HG02870 (cell line): Measurements from ENCODE around the gene NPHP4.

Experiments used
- ATAC-seq: cut with Tn5 transposase; IDR thresholded peaks from one replicate; pipeline ENCODE4 v1.9.1; 2021; ENCODE audit warnings: mild to moderate bottlenecking, moderate library complexity; ENCODE audit not compliant: unreplicated experiment

Gene NPHP4

DNA sequence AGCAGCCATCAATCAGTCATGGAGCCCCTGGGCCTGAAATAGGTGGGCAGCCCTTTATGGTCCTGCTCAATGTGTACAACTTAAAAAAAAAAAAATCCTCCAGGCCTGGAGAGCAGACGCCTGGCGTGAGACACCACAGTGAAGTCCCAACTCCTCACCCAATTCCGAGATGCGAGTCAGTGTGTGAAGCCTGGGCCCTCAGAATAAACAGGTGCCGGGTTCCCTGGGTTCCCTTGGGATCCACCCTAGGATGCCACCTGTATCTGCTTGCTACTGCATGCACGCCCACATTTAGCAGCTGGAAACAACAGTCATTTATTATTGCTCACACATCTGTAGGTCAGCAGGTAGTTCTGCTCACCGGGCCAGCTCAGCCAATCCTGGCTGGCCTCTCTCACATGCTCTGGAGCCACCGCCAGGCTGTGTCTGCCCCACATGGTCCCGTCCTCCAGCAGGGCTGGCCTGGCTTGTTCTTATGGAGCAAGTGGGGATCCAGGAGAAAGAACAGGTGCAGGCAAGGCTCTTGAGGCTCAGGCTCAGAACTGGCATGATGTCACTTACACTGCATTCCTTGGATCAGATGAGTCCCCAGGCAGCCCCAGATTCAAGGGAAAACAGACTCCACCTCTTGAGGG is 172.7 kb downstream of the NPHP4 start:
- ATAC-seq: no peak

DNA sequence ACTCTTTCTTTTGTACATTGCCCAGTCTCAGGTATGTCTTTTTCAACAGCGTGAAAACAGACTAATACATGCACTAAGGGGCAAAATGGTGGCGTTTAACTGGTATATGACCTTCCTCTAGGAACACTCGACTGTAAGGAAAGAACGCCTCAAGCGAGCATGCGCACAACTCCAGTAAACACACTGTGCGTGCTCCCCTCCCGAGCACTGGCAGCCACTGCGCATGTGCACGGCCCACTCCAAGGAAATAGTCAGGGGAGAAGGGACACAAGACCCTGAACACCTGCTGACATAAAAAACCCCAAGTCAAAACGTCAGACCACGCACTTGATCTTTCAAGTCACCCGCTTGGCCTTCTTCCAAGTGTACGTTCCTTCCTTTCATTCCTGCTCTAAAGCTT is 173.5 kb downstream of the NPHP4 start:
- ATAC-seq: no peak

DNA sequence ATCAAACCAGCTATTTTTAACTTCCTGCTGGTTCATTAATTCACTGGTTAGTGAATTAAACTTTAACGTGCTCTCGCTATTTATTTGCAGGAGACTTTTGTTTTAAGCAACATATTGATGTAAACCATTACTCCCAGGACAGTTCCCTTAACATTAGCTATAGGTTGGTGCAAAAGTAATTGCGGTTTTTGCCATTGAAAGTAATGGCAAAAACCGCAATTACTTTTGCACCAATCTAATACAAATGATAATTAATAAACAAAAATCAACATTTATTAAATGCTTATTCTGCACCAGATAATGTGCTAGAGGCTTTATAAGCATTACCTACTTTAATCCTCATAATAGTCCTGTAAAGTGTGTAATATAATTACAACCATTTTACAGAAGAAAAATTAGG is 176.5 kb downstream of the NPHP4 start:
- ATAC-seq: no peak

DNA sequence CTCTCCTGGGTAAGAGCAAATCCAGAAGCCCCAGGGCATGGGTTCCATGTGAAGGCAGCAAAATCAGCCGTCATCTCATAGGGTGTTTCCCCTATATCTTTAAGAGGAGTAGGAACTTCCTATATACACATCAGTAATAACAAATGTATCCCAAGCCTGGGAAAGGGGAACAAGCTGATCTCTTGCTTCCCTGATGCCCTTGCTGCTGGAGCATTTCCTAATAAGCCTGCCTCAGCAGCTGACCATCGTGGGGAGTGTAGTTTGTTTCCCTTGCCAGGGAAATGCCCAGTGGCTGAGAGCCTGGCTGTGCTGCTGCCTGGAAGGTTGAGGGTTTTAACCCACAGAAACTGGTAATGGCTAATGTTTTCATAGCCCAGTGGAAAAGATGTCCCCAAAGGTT is 177.0 kb downstream of the NPHP4 start:
- no peak for ATAC-seq

DNA sequence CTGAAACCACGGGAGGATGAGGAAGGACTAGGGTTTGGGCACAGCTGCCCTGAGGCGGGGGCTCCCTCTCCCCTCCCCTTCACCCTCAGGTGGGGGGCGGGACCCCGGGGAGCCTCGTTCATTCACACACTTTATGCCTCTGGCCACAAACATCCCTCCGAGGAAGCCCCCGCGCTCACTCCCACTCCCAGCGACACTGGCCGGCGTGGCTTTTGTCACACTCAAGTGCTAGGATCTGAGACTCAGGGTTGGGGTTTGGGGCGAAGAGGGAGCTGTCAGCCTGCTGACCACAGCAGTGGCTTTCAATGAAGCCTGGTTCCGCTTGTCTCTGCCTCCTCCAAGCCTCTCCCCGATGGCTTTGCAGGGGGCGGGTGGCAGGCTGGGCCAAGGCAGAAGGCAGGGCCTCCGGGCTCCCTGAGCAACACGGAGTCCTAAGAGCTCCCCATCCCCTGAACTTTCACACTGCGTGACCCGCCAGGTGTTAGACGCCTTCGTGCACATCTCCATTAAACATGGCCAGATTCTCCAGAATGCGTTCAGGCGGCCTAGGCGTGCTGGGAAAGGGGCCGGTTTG is 178.1 kb downstream of the NPHP4 start:
- ATAC-seq: no peak

DNA sequence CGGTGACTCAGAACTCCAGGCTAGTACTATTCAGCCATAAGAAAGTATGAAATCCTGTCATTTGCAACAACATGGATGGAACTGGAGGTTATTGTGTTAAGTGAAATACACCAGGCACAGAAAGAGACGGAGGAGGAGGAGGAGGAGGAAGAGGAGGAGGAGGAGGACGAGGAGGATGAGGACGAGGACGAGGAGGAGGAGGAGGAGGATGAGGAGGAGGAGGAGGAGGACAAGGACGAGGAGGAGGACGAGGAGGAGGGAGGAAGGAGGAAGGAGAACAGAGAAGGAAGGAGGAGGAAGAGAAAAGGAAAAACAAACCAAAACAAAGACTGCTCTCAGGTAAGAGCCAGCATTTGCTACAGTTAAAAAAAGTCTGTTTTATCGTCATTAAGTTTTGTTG is 178.7 kb downstream of the NPHP4 start:
- no peak for ATAC-seq
